T-cell (primary cell): ENCODE results near the gene LRRC1. TPM values are rescaled to one million over a fixed set of nuclear protein-coding genes. Genes with fewer than 3 reads are reported as not detected.

Experiments used
- ATAC-seq, 4 experiments: fragments of 200-7000 bp in 3 of 4; fragments of 150-1000 bp in 1 of 4; cut with Tn5 transposase; replicated peaks in 1 of 4; 1 replicate in 3 of 4; 2 replicates in 1 of 4; pipeline ENCODE4 v1.10.0; 2021; ENCODE audit warnings: moderate library complexity in 3 of 4, mild to moderate bottlenecking in 2 of 4, moderate number of reproducible peaks in 1 of 4
- CTCF ChIA-PET, 2 donors: fragments of 300-600 bp; sonication (Branson Sonifier 250); formaldehyde crosslinking; loops; one replicate each; lab custom pipeline; 2022; ENCODE audit warnings: antibody characterized with exemption in 2 of 2; lab: Charles Lee
- POLR2A ChIA-PET, 2 donors: fragments of 300-600 bp; sonication (Branson Sonifier 250); formaldehyde crosslinking; loops; one replicate each; lab custom pipeline; 2022; ENCODE audit warnings: antibody characterized with exemption in 2 of 2; lab: Charles Lee
- DNase-seq, 35 experiments: peaks; one replicate each; pipeline versions ENCODE4 v3.0.0 to v3.0.0-alpha.2; 2013 to 2023
- H3K27ac ChIP-seq: one replicate; pipeline ENCODE4 v1.5.1; 2013; ENCODE audit warnings: low read length
- H3K27me3 ChIP-seq, 2 experiments: replicated peaks in 1 of 2; 1 replicate in 1 of 2; 2 replicates in 1 of 2; pipeline versions ENCODE4 v1.6.1 to v1.7.0; 2013; ENCODE audit warnings: low read length in 1 of 2, mixed read lengths in 1 of 2; ENCODE audit not compliant: control insufficient read depth in 2 of 2, insufficient read depth in 2 of 2; ENCODE audit errors: extremely low read depth in 1 of 2
- H3K36me3 ChIP-seq, 2 donors: 1 replicate in 1 of 2; 2 replicates in 1 of 2; pipeline versions ENCODE4 v1.6.1 to v1.7.0; 2013; ENCODE audit warnings: low read length in 1 of 2; ENCODE audit not compliant: control insufficient read depth in 2 of 2, insufficient read depth in 1 of 2; ENCODE audit errors: extremely low read depth in 1 of 2
- H3K4me1 ChIP-seq, 2 experiments: 1 replicate in 1 of 2; 2 replicates in 1 of 2; pipeline versions ENCODE4 v1.6.1 to v1.7.0; 2013; ENCODE audit warnings: low read length in 2 of 2, mixed read lengths in 1 of 2; ENCODE audit not compliant: insufficient read depth in 2 of 2, control insufficient read depth in 1 of 2; ENCODE audit errors: extremely low read depth in 1 of 2
- H3K4me3 ChIP-seq, 2 donors: 1 replicate in 1 of 2; 2 replicates in 1 of 2; pipeline versions ENCODE4 v1.5.1 to v1.7.0; 2013; ENCODE audit warnings: mild to moderate bottlenecking in 2 of 2, low read length in 1 of 2, moderate library complexity in 1 of 2; ENCODE audit not compliant: control insufficient read depth in 1 of 2; ENCODE audit errors: extremely low read depth in 1 of 2
- H3K9me3 ChIP-seq: 2 replicates; pipeline ENCODE4 v1.7.0; 2013
- H3K27ac Mint-ChIP-seq, 2 donors: one replicate each; pipeline ENCODE4 v1.8.0; 2020 to 2021; ENCODE audit warnings: mild to moderate bottlenecking in 2 of 2, mixed read lengths in 2 of 2
- H3K27me3 Mint-ChIP-seq, 2 donors: one replicate each; pipeline ENCODE4 v1.8.0; 2021 to 2022; ENCODE audit warnings: mixed read lengths in 2 of 2
- H3K36me3 Mint-ChIP-seq: one replicate; pipeline ENCODE4 v1.8.0; 2021; ENCODE audit warnings: mixed read lengths
- H3K4me1 Mint-ChIP-seq, 3 donors: one replicate each; pipeline ENCODE4 v1.8.0; 2020 to 2022; ENCODE audit warnings: mixed read lengths in 3 of 3, mild to moderate bottlenecking in 1 of 3
- H3K4me3 Mint-ChIP-seq, 3 donors: one replicate each; pipeline ENCODE4 v1.8.0; 2020 to 2022; ENCODE audit warnings: mild to moderate bottlenecking in 3 of 3, mixed read lengths in 3 of 3, moderate library complexity in 3 of 3
- H3K9me3 Mint-ChIP-seq, 3 donors: one replicate each; pipeline ENCODE4 v1.8.0; 2020 to 2022; ENCODE audit warnings: mixed read lengths in 3 of 3
- WGBS: methylation state at CpG from one replicate; pipeline ENCODE4 v1.1.5; 2013; ENCODE audit warnings: missing lambda C conversion rate; ENCODE audit not compliant: insufficient coverage; 5-methylcytosine and 5-hydroxymethylcytosine counted together
- total RNA-seq, 35 experiments: library from RNA in 6 of 35; stranded (reverse) in 6 of 35; fragments of 120-200 nt in 1 of 35; gene quantifications; one replicate each; pipeline versions ENCODE4 v1.2.1 to v1.2.4 and lab custom pipeline; 2013 to 2026

The LRRC1 gene
- total RNA-seq, 5 donors from 2014 or later (not counting 1 experiment from before 2014, with no cell fraction given): 2.1 to 3.9 (median 2.8) TPM

DNA sequence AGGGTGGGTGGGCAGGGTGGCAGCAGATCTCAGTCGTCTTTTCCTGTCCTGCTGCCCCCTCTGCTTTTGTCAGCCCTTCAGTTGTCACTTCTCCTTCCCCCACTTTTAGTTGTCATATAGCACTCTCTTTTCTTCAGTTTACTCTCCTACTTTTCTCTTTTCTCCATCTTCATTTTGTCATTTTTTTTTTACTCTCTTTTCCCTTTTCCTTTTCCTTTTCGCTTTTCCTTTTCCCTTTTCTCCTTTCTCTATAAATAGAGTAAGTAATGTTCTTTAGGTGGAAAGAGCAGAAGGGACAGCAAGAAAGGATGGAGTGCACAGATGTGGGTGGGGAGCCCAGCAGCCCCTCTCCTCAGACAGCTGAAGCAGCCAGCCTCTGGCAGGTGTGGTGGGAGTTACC, 108.6 kb downstream of the LRRC1 start:
- no peak for ATAC-seq
- Mint-ChIP-seq H3K36me3 (peaks cover 57% of the 10 kb centered on the region), H3K27me3 (no peaks in the 10 kb centered on the region), H3K9me3 (no peaks in the 10 kb centered on the region), H3K4me3 (no peak overlapping the region), H3K27ac (no peak overlapping the region), H3K4me1 (no peaks in the 10 kb centered on the region)
- Histone ChIP-seq H3K4me1 (no peaks in the 10 kb centered on the region), H3K27ac (no peak overlapping the region), H3K27me3 (no peaks in the 10 kb centered on the region), H3K4me3 (no peak overlapping the region), H3K36me3 (peaks cover 0 to 4% of the 10 kb centered on the region in 2 donors), H3K9me3 (no peaks in the 10 kb centered on the region)
- ChIA-PET POLR2A (no interaction called here), CTCF (no interaction called here)
- WGBS: 100% methylated on average over 1 of the region's 2 CpGs
- no peak for DNase-seq

- ChIA-PET CTCF (no interaction called here), POLR2A (no interaction called here)
- Mint-ChIP-seq H3K27ac (no peak overlapping the region), H3K4me1 (no peaks in the 10 kb centered on the region), H3K9me3 (no peaks in the 10 kb centered on the region), H3K4me3 (no peak overlapping the region), H3K36me3 (peaks cover 38% of the 10 kb centered on the region), H3K27me3 (no peaks in the 10 kb centered on the region)
- ATAC-seq: no peak
- Histone ChIP-seq H3K9me3 (no peaks in the 10 kb centered on the region), H3K4me3 (no peak overlapping the region), H3K27ac (no peak overlapping the region), H3K36me3 (peaks cover 0 to 4% of the 10 kb centered on the region in 2 donors), H3K4me1 (no peaks in the 10 kb centered on the region), H3K27me3 (no peaks in the 10 kb centered on the region)
- WGBS: 100% methylated on average over 1 of the region's 3 CpGs
- DNase-seq: no peak
Measured at GRCh38 chr6:53906103-53906502, 111.3 kb downstream of the LRRC1 start.

DNA sequence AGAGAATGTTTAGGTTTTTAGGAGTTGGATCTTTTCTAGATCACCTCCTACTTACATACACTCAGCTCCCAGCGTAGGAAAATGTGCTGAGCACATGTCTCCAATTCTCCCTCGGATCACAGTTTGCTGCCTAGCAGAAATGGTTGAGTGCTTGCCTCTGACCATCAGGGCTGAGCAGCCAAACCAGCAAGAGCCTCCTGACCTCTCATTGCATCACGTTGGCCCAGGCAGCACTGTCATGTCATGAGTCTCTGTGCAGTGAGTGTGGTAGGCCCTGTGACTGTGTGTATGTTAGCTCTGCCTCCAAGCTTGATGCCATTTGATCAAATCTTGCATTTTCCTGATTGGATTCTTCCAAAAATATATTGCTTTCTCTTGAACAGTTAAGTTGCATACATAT, 112.0 kb downstream of the LRRC1 start:
- WGBS: 72% methylated on average over 2 of the region's 3 CpGs
- no peaks in the 10 kb centered on the region for H3K9me3 Mint-ChIP-seq
- ChIA-PET POLR2A (no interaction called here), CTCF (no interaction called here)
- H3K27ac Mint-ChIP-seq: no peak overlapping the region
- H3K4me3 ChIP-seq: no peak overlapping the region
- H3K4me1 Mint-ChIP-seq: no peaks in the 10 kb centered on the region
- DNase-seq (no peak), ATAC-seq (no peak)
- no peaks in the 10 kb centered on the region for H3K27me3 Mint-ChIP-seq
- H3K9me3 ChIP-seq: no peaks in the 10 kb centered on the region
- peaks cover 0 to 4% of the 10 kb centered on the region in 2 donors for H3K36me3 ChIP-seq
- no peaks in the 10 kb centered on the region for H3K27me3 ChIP-seq
- no peak overlapping the region for H3K4me3 Mint-ChIP-seq
- no peak overlapping the region for H3K27ac ChIP-seq
- H3K4me1 ChIP-seq: no peaks in the 10 kb centered on the region
- H3K36me3 Mint-ChIP-seq: peaks cover 37% of the 10 kb centered on the region

DNA sequence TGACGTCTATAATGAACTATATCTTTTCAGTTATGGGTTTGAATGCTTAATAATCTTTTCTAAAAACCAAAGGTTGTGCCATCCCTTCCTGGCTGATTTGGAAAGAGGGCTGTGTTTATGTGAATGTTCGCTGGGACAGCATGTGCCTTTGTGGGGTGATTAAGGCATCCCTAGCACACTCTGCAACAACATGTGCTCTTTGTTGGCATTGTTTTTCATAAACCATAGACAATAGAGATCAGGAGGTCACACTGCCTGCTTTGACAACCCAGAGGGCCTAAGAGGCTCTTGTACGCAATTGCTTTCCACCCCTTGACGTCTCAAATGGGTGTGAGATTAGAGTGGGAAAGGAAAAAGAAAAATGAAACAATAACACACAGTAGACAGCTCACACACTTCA, 116.0 kb downstream of the LRRC1 start:
- no peak overlapping the region for H3K4me3 Mint-ChIP-seq
- DNase-seq: no peak
- CTCF ChIA-PET: no interaction called here

DNA sequence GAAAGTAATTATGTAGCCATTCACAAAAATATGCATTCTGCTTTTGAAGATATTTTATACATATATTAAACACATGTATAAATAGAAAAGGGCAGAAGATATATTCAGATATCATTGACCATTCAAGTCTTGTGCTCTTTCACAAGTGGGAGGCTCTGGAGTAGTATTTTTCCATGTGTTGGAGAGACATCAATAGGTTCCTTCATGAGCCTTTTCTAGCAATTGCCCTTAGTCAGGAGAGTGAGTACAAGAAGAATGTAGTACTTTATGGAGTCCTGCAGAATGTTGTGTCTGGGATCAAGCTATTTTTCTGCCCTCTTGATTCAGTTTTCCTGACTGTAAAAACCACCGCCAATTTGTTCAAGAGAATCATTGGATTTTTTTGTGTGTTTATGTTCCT, 117.9 kb downstream of the LRRC1 start:
- ATAC-seq (no peak), DNase-seq (no peak)
- H3K9me3 Mint-ChIP-seq: no peaks in the 10 kb centered on the region
- ChIA-PET CTCF (interaction anchor here in 1 of 2 donors (0.9 kb wide), 1 partner anchor 421 kb away, joined by 3 read pairs; no protein-coding TSS in a partner anchor), POLR2A (no interaction called here)
- no peak overlapping the region for H3K27ac Mint-ChIP-seq
- no peaks in the 10 kb centered on the region for H3K4me1 Mint-ChIP-seq
- Histone ChIP-seq H3K27me3 (no peaks in the 10 kb centered on the region), H3K4me3 (no peak overlapping the region), H3K27ac (no peak overlapping the region), H3K9me3 (no peaks in the 10 kb centered on the region), H3K36me3 (peaks cover 0 to 2% of the 10 kb centered on the region in 2 donors), H3K4me1 (no peaks in the 10 kb centered on the region)
- H3K36me3 Mint-ChIP-seq: peaks cover 24% of the 10 kb centered on the region
- no peak overlapping the region for H3K4me3 Mint-ChIP-seq
- no peaks in the 10 kb centered on the region for H3K27me3 Mint-ChIP-seq
- WGBS: no CpG with 5 or more reads among the region's 1 CpG

More for the DNA sequence above, 116.0 kb downstream of the LRRC1 start:
- Histone ChIP-seq H3K4me3 (no peak overlapping the region), H3K27ac (no peak overlapping the region), H3K4me1 (no peaks in the 10 kb centered on the region), H3K27me3 (no peaks in the 10 kb centered on the region), H3K9me3 (no peaks in the 10 kb centered on the region), H3K36me3 (peaks cover 0 to 2% of the 10 kb centered on the region in 2 donors)
- no peaks in the 10 kb centered on the region for H3K9me3 Mint-ChIP-seq
- ATAC-seq: no peak
- POLR2A ChIA-PET: no interaction called here
- H3K27me3 Mint-ChIP-seq: no peaks in the 10 kb centered on the region
- peaks cover 33% of the 10 kb centered on the region for H3K36me3 Mint-ChIP-seq
- no CpG with 5 or more reads among the region's 4 CpGs for WGBS
- H3K4me1 Mint-ChIP-seq: no peaks in the 10 kb centered on the region
- H3K27ac Mint-ChIP-seq: no peak overlapping the region

- CTCF ChIA-PET: interaction anchor here in 1 of 2 donors (0.9 kb wide), 1 partner anchor 421 kb away, joined by 3 read pairs; no protein-coding TSS in a partner anchor
- no peaks in the 10 kb centered on the region for H3K4me1 Mint-ChIP-seq
- H3K27me3 Mint-ChIP-seq: no peaks in the 10 kb centered on the region
Measured at GRCh38 chr6:53913286-53913685, 118.5 kb downstream of the LRRC1 start.

More at GRCh38 chr6:53913286-53913685, 118.5 kb downstream of the LRRC1 start:
- no CpG with 5 or more reads among the region's 1 CpG for WGBS
- no peak overlapping the region for H3K27ac Mint-ChIP-seq
- no peaks in the 10 kb centered on the region for H3K4me1 ChIP-seq
- no peak for ATAC-seq
- H3K9me3 Mint-ChIP-seq: no peaks in the 10 kb centered on the region
- peaks cover 0 to 2% of the 10 kb centered on the region in 2 donors for H3K36me3 ChIP-seq
- POLR2A ChIA-PET: no interaction called here
- H3K4me3 ChIP-seq: no peak overlapping the region
- H3K9me3 ChIP-seq: no peaks in the 10 kb centered on the region
- H3K27ac ChIP-seq: no peak overlapping the region
- H3K4me3 Mint-ChIP-seq: no peak overlapping the region
- H3K36me3 Mint-ChIP-seq: peaks cover 24% of the 10 kb centered on the region
- DNase-seq: no peak
- no peaks in the 10 kb centered on the region for H3K27me3 ChIP-seq
